Stimulated activated CD4-positive, alpha-beta T cell treated with anti-CD3 and anti-CD28 coated beads, Interleukin-15, amount 100 ng/mL, for 1 hour (primary cell): ENCODE results near the gene KCNK13.

Source experiments
- DNase-seq, 2 donors: peaks; one replicate each; pipeline ENCODE4 v3.0.0-alpha.2; 2020; ENCODE audit warnings: low read depth in 1 of 2, low spot score in 1 of 2

Gene KCNK13

DNA sequence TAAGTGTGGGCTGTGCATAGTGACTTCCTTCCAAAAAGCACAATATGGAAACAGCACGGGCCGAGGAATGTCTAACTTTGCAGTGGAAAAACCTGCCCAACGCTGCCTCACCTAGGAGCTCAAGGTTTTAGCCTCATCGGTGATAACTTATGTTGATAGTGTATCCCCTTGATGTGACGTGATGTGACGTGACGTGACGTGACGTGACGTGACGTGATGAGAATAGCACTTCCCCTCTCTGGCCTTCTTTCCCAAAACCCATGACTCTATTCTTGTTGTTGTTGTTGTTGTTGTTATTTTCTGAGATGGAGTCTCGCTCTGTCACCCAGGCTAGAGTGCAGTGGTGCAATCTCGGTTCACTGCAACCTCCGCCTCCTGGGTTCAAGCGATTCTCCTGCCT, 64.5 kb downstream of the KCNK13 start:
- no peak for DNase-seq

DNA sequence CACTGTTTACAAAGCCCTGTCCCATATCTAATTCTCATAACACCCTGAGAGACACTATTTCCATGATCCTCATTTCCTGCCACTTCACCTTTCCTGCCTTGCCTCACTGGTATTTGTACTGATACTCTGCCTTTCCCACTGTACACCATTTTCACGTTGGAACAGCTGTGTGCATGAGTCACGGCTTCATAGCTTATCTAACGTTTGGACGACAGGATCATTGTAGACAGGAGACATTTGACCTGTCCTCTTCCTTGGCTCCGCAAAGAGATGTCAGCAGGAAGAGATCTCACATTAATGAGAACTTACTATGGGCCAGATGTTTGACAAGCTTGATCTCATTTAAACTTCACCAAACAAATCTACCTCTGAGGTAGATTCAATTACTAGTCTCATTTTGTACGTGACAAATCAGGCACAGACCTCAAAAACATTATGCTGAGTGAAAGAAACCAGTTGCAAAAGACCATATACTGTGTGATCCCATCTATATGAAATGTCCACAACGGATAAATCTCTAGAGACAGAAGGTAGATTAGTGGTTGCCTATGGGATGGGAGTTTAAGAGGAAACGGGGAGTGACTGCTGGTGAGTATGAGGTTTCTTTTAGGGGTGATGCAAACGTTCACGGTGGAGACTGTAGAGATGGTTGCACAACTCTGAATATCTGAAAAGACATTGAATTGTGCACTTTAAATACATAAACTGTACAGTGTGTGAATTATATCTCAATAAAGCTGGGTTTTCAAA, 71.2 kb downstream of the KCNK13 start:
- no peak for DNase-seq

DNA sequence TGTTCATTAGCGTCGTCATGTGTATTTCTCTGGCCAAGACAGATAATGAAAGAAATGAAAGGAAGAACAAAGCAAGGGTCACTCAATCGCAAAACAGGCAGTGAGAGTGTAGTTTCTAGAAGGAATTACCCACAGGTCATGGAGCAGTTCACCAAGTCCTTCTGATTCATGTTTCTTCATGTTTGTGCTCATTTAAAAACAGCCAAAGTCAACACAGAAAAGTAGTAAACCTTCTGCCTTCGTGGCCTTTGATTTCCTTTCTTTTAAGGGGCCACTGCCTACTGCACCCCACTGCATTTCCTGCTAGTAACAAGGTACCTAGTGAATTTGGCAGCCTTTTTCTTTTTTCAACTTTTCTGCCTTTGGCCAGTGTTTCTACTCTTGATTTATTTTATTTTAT, 75.1 kb downstream of the KCNK13 start:
- no peak for DNase-seq

DNA sequence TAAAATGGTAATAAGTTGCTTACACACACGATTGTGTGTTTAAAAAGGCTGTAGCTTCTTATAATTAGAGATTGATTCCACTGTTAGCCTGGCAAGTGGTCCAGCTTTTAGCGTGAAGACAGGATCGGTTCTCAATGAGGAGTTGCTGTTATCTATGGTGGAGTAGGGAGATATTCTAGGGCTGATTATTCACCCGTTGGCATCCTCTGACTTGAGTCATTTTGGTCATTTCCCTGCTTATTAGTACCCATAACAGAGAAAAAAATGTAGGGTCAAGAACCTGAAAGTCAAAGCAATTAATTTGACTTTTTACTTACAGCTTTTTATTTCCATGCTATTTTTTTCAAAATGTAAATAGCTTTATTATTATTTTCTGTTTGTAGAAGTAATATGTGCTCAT, 76.0 kb downstream of the KCNK13 start:
- no peak for DNase-seq

DNA sequence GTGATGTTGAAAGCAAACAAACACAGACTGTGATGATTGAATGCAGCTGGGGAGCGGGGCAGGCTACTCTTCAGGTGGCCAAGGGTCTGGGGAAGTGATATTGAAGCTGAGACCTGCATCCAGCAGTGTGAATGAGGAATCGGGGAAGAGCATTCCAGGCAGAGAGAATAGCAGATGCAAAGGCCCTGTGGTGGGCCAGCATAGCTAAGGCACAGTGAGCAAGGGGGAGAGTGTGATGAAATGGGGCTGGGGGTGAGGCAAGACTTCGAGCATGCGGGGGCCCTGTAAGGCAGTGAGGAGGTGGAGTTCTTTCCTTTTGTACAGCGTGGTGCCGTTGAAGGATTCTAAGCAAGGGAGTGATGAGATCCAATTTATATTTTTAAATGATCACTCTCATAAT, 77.4 kb downstream of the KCNK13 start:
- DNase-seq = no peak

DNA sequence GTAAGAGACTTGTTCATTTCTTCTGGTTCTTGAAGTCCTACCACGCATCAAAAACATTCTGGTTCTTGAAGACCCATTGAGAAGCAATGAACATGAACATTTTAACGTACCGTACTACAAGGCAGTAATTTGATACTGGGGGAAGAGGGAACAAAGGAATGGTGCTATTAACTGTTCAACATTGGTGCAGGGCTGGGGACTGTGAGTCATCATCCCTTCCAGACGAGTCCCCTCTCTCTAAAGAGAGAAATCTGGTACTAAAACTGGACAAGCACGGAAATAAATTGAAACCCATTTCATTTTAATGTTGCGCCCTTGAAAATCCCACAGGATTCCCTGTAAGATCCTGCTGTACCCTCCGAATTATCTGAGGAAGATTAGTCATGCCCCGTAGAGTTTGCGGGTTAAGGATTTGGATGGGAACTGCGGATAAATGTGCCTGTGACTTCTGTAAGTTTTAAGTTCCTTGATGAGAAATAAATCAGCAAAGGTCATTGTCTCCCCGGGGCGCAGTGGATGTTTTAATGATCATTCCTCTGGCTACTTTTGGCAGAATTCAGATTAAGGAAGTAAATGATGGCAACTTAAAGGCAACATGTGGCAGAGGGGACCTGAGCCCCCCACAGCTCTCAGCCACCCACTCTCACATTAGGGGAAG, 78.6 kb downstream of the KCNK13 start:
- no peak for DNase-seq

DNA sequence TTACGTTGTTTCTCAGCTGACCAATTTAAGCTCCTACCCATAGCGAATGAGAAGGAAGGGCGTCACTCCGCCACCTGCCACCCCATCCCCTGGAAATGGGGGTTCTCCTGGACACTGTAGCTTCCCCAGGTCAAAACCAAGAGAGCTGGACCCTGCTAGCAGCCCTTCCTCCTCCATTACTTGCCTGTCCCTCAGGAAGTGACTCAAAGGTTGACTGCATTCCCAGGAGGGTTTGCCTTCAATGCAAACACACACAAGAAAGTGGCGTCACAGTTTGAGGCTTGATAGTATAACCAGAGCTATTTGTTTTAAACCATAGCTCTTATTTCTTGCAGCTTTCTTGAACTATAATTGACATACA, 79.1 kb downstream of the KCNK13 start:
- DNase-seq = no peak

DNA sequence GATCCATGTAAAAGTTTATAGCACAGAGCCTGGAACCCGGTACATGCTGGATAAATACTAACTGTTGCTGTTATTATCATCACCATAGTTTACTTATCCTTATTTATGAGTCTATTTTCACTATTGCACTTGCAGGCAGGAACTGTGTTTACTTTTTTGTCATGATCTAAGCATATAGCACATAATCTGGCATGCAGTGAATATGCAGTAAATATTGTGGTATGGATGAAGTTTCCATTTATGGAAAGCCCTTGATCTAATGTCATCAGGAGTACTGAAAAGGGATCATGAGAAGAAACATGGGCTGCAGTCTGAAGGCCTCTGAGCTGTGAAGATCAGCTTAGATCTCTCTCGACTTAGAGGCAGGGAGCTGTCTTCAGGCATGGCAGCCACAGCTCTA, 91.6 kb downstream of the KCNK13 start:
- DNase-seq = no peak

DNA sequence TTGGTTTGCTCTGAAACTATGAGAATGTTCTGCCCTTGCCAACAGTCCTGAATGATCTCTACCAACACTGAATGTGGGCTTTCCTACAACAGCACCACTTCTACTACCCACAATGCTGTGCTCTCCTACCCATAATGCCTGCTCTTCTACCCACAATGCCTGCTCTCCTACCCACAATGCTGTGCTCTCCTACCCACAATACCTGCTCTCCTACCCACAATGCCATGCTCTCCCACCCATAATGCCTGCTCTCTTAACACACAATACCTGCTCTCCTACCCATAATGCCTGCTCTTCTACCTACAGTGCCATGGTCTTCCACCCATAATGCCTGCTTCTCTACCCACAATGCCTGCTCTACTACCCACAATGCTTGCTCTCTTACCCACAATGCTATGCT, 92.3 kb downstream of the KCNK13 start:
- DNase-seq = no peak

DNA sequence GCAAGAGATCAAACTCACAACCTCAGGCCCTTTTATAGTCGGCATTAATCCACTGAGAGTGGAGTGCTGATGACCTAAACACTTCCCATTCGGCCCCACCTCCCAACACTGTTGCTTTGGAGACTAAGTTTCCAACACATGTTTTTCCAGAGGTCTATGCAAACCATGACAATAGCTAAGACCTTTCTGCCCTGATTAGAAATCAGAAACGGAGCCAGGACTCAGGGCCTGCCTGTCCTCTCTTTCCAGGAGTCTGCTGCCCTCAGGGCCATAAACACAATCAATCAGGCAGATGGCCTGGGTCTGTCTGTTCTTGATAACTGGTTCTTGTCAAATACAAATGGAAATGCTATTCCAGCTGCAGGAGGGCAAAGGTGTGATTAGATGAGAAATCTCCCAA, 97.4 kb downstream of the KCNK13 start:
- DNase-seq = no peak

DNA sequence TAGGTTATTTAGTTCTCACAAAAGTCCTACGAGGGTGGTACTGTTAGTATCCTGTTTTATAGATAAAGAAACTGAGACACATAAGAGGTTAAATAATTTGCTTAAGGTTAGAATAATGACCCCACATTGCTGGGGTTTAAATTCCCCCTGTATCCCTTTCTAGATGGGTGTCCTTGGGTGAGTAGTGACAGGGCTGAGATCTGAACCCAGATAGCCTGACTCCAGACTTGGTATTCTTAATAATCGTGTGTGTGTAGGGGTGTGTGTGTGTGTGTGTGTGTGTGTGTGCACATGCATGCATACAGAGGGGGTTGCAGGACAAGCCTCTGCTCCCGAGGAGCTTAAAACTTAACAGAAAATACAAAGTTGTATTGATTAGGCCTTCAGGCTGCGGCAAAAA, 97.9 kb downstream of the KCNK13 start:
- DNase-seq = no peak

DNA sequence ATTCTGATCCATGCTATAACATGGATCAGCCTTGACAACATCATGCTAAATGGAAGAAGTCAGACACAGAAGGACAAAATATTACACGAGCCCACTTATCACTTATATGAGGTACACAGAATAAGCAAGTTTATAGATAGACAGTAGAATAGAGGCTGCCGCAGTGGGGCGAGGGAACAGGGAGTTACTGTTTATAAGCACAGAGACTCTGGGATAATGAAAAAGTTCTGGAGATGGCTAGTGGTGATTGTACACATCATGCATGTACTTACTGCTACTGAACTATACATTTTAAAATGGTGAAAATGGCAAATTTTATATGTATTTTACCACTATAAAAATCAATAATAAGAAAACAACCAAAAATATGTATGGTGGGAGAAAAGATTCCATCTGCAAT, 99.3 kb downstream of the KCNK13 start:
- DNase-seq = no peak

DNA sequence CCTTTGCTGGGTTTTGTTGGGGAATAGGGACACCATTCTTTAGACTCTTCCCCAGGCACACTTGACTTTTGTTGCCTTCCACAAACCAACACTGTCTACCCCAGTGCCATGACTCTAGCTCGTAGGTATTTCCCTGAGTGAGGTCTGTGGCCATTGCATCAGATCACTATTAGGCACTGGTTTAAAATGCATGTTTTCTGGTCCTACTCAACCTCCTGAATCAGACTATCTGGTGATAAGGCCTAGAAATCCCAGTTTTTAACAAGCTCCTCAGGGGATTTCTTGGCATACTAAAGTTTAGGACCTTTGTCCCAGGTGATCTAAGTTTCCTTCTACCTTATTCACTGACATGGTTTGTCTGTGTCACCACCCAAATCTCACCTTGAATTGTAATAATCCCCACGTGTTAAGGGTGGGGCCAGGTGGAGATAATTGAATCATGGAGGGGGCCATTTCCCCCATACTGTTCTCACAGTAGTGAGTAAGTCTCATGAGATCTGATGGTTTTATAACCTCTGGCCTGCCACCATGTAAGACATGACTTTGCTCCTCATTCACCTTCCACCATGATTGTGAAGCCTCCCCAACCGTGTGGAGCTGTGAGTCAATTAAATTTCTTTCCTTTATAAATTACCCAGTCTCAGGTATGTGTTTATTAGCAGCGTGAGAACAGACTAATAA, 106.8 kb downstream of the KCNK13 start:
- DNase-seq = no peak

DNA sequence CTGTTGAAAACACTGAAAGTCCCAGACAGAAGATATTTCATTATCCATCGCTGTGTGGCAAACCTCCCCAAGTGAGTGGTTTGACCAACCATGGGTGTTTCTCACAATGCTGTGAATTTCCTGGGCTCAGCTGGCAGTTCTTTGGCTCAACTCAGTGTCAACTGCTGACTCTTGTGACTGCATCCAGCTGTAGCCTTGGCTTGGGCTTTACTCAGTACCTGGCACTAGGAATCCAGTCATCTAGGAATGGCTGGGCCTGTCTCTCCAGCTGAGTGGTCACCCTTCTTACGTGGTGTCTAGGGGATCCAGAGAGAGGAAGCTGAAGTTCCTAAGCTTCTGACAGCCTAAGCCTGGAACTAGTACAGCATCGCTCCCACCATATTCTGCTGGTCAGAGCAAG, 113.8 kb downstream of the KCNK13 start:
- no peak for DNase-seq

DNA sequence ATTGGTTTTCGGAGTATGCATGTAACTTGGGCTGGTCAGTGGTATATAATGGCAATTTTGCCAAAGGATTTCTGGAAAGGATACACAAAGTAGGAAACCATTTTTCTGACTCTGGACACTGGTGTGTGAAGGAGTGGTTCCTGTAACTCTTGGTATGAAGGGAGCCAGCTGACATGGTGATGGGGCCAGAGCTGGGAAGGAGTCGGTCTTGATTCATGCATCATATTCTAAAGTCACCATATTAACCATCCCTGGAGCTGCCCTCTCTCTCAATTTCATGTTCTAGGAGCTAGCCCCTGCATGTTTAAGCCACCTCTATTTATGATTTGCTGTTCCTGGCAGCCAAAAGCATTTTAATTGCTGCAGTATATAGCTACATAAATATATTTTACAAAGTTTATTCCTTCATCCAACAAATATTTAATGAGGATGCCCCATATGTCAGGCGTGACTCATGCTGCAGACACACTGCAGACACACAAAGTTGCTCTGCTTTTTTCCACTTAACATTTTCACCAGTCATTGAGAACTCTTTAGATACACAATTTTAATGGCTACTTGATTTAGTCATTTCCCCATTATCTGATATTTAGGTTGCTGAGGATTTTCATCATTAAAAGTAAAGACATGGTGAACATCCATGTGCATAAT, 115.9 kb downstream of the KCNK13 start:
- no peak for DNase-seq

DNA sequence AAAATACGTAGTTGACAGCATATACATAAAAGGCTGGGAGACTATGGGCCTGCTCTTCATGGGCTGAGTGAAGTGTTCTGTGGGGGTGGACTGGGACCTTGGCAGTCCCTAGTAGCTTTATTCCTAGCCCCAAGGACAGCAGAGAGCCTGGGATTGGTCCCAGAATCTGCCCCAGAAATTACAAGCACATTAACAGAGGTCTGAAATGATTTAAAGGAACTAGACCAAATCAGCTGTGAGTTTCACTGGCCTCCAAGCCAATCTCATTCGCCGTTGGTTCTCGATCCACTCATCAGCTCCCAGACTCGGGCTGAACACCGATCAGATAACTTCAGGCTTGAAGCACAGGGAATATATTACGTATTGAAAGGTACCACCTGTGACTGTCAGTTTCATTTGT, 117.6 kb downstream of the KCNK13 start:
- DNase-seq = no peak

DNA sequence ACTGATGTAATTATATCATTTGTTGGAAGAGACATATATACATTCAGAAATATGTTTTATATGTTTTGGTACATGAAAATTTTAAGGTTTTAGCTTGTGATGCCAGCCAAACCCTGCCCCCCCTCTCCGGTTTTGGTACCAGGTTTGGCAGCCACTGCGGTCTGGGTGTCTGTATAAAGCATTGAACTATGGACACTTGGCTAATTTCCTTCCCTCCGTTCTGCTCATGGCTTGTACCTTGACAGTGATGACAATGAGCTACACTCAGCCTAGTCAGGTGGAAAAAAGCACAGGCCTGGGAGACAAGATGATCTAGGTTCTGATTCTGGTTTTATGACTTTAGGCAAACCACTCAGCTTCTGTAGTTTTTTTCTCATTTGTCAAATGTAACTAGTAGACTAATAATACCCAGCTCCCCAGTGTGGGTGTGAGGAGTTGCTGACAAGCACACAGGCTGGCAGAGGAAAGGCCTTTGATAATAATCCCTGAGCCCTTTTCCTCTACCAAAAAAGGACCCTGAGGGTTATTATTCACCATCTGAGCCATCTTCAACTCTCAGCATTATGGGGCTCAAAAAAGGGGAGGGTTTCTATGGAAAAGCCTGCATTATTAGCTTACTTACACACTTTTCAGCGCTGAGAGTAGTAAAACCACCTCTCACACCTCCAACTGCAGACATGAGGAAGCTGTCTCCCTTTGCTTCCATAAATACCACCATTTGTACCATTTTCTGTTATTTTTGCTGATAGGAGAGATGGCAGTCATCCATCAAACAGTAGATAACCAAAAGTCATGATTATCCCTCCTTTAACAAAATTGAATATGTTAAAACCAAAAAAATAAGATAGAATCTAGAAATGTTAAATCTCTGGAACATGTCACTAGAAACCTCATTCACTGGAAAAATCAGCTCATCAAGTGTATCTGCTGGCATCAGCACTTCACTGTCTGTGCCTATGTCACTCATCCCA, 118.3 kb downstream of the KCNK13 start:
- DNase-seq = no peak

DNA sequence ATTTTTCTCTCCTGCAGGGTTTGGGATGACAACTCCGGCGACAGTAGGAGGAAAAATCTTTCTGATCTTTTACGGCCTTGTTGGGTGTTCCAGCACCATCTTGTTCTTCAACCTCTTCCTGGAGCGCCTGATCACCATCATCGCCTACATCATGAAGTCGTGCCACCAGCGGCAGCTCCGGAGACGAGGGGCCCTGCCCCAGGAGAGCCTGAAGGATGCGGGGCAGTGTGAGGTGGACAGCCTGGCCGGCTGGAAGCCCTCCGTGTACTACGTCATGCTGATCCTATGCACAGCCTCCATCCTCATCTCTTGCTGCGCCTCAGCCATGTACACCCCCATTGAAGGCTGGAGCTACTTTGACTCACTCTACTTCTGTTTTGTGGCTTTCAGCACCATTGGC, 122.3 kb downstream of the KCNK13 start:
- no peak for DNase-seq

DNA sequence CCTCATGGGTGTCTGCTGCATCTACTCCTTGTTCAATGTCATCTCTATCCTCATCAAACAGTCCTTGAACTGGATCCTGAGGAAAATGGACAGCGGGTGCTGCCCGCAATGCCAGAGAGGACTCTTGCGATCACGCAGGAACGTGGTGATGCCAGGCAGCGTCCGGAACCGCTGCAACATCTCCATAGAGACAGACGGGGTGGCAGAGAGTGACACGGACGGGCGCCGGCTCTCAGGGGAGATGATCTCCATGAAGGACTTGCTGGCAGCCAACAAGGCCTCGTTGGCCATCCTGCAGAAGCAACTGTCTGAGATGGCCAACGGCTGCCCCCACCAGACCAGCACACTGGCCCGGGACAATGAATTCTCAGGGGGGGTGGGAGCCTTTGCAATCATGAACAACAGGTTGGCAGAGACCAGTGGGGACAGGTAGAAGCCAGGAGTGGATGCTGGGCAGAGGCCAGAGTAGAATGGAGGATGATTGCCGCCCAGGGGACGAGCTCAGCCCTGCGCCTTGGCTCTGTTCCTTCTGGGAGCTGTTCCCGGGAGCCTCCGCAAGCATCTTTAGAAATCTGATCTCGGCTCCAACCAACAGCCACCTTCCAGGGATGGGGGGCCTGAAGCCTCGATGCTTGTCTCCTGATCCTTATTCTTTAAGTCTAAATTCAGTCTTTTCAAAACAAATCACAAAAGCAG, 122.9 kb downstream of the KCNK13 start:
- DNase-seq = no peak

DNA sequence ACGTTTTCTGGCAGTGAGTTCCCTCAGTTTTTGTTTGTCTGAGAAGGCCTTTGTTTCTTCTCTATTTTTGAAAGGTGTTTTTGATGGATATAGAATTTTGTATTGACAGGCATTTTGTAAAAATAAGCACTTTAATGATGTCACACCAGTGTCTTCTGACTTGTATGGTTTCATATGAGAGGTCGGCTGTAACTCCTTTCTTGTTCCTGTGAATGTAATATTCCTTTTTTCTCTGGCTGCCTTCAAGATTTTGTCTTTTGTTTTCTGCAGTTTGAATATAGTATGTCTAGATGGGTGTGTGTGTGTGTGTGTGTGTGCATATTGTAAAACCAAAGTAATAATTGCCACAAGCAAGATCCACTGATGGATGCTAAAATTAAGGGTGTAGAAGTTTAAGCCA, 126.8 kb downstream of the KCNK13 start:
- no peak for DNase-seq
